Measurements from ENCODE around the gene TEX11. TPM values are rescaled to one million over a fixed set of nuclear protein-coding genes. Genes with fewer than 3 reads are reported as not detected.
"Not testable (repeated sequence)": the region's sequence is repeated elsewhere in the genome, so short reads cannot be mapped to it uniquely, and the experiment has no call there.

TEX11 gene
- total RNA-seq, 4 donors from 2014 or later, result not detected

DNA sequence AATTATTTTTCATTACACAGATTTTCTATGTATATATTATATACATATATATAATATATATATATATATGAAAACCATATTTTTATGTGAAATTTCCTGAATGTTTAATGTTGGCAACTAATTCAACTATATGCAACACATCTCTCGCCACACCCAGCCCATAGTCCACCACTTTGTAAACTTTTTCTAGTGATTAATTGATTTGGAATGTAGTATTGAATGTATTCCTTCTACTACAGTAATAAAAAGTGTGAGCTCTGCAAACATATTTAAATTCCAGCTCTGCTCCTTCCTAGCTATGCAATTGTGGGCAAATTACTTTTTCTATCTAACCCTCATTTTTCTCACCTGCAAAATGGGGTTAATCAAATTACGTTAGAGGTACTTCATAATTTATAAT, 187.8 kb downstream of the TEX11 start:
- no peak overlapping the region for H3K4me3 ChIP-seq (ENCODE audit: low read depth, poor library complexity, severe bottlenecking)
- TF ChIP-seq CTCF (IDR thresholded peaks at IDR 0.05) (no peak), POLR2A (IDR thresholded peaks at IDR 0.05) (no peak)
- DNase-seq (ENCODE audit: low spot score in 2 of 2), result no peak
- WGBS, 2 donors, result 62 to 74% methylated on average over 2 of the region's 2 CpGs
- intact Hi-C loops (cut with DNase I; ENCODE audit: low total_unique reads), result no loop called here

- intact Hi-C loops (cut with DNase I; ENCODE audit: low total_unique reads); DNase-seq (ENCODE audit: low spot score in 2 of 2); H3K4me3 ChIP-seq (ENCODE audit: low read depth, poor library complexity, severe bottlenecking): not testable (repeated sequence)
- WGBS, 2 donors, result 58 to 70% methylated on average over 1 to 2 of the region's 3 CpGs
Measured at GRCh38 chrX:70711336-70711735, 197.2 kb downstream of the TEX11 start.

- DNase-seq (ENCODE audit: low spot score in 2 of 2), result no peak
- no peak for TF ChIP-seq POLR2A (IDR thresholded peaks at IDR 0.05)
- TF ChIP-seq CTCF (IDR thresholded peaks at IDR 0.05), result no peak
- no peak overlapping the region for H3K4me3 ChIP-seq (ENCODE audit: low read depth, poor library complexity, severe bottlenecking)
- WGBS, 2 donors, result 72 to 74% methylated on average over 3 of the region's 3 CpGs
- intact Hi-C loops (cut with DNase I; ENCODE audit: low total_unique reads), result no loop called here
Measured at GRCh38 chrX:70694339-70695122, 214.0 kb downstream of the TEX11 start.

DNA sequence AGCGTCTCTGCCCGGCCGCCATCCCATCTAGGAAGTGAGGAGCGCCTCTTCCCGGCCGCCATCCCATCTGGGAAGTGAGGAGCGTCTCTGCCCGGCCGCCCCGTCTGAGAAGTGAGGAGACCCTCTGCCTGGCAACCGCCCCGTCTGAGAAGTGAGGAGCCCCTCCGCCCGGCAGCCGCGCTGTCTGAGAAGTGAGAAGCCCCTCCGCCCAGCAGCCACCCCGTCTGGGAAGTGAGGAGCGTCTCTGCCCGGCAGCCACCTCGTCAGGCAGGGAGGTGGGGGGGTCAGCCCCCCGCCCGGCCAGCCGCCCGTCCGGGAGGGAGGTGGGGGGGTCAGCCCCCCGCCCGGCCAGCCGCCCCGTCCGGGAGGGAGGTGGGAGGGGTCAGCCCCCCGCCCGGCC, 229.1 kb downstream of the TEX11 start:
- intact Hi-C loops (cut with DNase I; ENCODE audit: low total_unique reads); DNase-seq (ENCODE audit: low spot score in 2 of 2); H3K4me3 ChIP-seq (ENCODE audit: low read depth, poor library complexity, severe bottlenecking): not testable (repeated sequence)
- WGBS, 2 donors, result 91% methylated on average over 4 of the region's 33 CpGs; no CpG with 5 or more reads in 1 of the 2 donors

DNA sequence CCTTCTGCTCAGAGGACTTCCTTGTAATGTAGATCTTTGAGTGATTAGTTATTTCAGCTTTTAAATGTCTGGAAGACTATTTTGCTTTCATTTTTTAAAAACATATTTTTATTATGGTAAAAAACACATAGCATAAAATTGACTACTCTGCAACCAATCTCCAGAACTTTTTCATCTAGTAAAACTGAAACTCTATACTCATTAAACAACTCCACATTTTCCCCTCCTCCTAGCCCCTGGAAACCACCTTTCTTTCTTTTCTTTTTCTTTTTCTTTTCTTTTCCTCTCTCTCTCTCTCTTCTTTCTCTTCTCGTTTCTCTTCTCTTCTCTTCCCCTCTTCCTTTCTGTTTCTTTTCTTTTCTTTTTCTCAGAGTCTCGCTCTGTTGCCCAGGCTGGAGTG, 233.2 kb downstream of the TEX11 start:
- 61 to 79% methylated on average over 2 of the region's 2 CpGs for WGBS, 2 donors
- H3K4me3 ChIP-seq (ENCODE audit: low read depth, poor library complexity, severe bottlenecking), result no peak overlapping the region
- intact Hi-C loops (cut with DNase I; ENCODE audit: low total_unique reads), result no loop called here
- TF ChIP-seq CTCF (IDR thresholded peaks at IDR 0.05) (no peak), POLR2A (IDR thresholded peaks at IDR 0.05) (no peak)
- DNase-seq (ENCODE audit: low spot score in 2 of 2), result no peak

GRCh38 chrX:70672326-70672725, 236.2 kb downstream of the TEX11 start:
- DNase-seq (ENCODE audit: low spot score in 2 of 2), result no peak
- TF ChIP-seq CTCF (IDR thresholded peaks at IDR 0.05), result no peak
- no peak for TF ChIP-seq POLR2A (IDR thresholded peaks at IDR 0.05)
- intact Hi-C loops (cut with DNase I; ENCODE audit: low total_unique reads), result no loop called here
- no peak overlapping the region for H3K4me3 ChIP-seq (ENCODE audit: low read depth, poor library complexity, severe bottlenecking)
- 43 to 64% methylated on average over 3 of the region's 3 CpGs for WGBS, 2 donors

DNA sequence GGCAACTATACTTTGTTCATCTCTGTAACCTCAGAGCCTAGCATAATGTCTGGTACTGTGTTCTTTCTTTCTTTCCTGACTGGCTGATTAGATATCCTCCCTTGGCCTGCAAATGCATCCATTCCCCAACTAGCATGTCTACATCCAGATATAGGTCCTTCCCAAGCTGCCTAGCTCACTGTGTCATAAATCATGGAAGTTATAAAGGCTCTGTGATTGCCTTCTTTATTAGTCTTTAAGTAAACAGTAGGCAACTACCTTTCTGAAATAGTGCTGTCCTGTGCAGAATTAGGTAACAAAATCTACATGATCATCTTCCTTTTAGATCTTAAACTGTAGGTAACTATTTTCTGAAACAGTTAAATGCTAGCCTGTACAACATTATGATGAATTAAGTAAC, 239.4 kb downstream of the TEX11 start:
- intact Hi-C loops (cut with DNase I; ENCODE audit: low total_unique reads), result no loop called here
- no peak overlapping the region for H3K4me3 ChIP-seq (ENCODE audit: low read depth, poor library complexity, severe bottlenecking)
- no peak for DNase-seq (ENCODE audit: low spot score in 2 of 2)
- TF ChIP-seq POLR2A (IDR thresholded peaks at IDR 0.05) (no peak), CTCF (IDR thresholded peaks at IDR 0.05) (no peak)

Data from lower leg skin (tissue), 4 donors.